Colonic mucosa (tissue), 4 donors: ENCODE results near the gene KLF12. TPM values are rescaled to one million over a fixed set of nuclear protein-coding genes. Genes with fewer than 3 reads are reported as not detected.

Source experiments
- DNase-seq: peaks from one replicate; pipeline ENCODE4 v3.0.0-alpha.2; 2020
- H3K27ac ChIP-seq: fragments of 200-600 bp; one replicate; pipeline ENCODE4 v1.8.0; 2021
- H3K27me3 ChIP-seq: fragments of 200-600 bp; one replicate; pipeline ENCODE4 v1.8.0; 2021
- H3K36me3 ChIP-seq: fragments of 200-600 bp; one replicate; pipeline ENCODE4 v1.8.0; 2021
- H3K4me1 ChIP-seq: fragments of 200-600 bp; one replicate; pipeline ENCODE4 v1.8.0; 2021; ENCODE audit warnings: mild to moderate bottlenecking
- H3K4me3 ChIP-seq: fragments of 200-600 bp; one replicate; pipeline ENCODE4 v1.8.0; 2021
- H3K9ac ChIP-seq, 2 donors: one replicate each; pipeline ENCODE4 v1.7.0; 2013; ENCODE audit warnings: control low read depth in 2 of 2, low read depth in 2 of 2, low read length in 2 of 2
- H3K9me3 ChIP-seq: fragments of 200-600 bp; one replicate; pipeline ENCODE4 v1.8.0; 2021
- intact Hi-C: fragments of 100-400 bp; cut with DNase I; formaldehyde crosslinking; loops from one replicate; pipeline ENCODE4 v1.14.1; 2022
- total RNA-seq, 2 donors: library from RNA; stranded (reverse); fragmentation: NEBNext Ultra II Directional in 1 of 2; extraction: Animal tissue kit (Norgen Biotek cat#: 25700) in 1 of 2; gene quantifications; one replicate each; pipeline ENCODE4 v1.2.1, GENCODE V29; 2021
- TF ChIP-seq, protein P1 (sequence below): fragments of 200-600 bp; IDR thresholded peaks from one replicate; pipeline ENCODE4 v1.8.0; 2022; ENCODE audit warnings: antibody characterized with exemption, mild to moderate bottlenecking
- donor health status: healthy.
- donor health status: DM: no; HTN: no; CAD: no.
- donor health status: DM: no; HTN: no; CAD: no.

Gene KLF12
- total RNA-seq, 2 donors from 2014 or later: 5.1 to 6.3 TPM

DNA sequence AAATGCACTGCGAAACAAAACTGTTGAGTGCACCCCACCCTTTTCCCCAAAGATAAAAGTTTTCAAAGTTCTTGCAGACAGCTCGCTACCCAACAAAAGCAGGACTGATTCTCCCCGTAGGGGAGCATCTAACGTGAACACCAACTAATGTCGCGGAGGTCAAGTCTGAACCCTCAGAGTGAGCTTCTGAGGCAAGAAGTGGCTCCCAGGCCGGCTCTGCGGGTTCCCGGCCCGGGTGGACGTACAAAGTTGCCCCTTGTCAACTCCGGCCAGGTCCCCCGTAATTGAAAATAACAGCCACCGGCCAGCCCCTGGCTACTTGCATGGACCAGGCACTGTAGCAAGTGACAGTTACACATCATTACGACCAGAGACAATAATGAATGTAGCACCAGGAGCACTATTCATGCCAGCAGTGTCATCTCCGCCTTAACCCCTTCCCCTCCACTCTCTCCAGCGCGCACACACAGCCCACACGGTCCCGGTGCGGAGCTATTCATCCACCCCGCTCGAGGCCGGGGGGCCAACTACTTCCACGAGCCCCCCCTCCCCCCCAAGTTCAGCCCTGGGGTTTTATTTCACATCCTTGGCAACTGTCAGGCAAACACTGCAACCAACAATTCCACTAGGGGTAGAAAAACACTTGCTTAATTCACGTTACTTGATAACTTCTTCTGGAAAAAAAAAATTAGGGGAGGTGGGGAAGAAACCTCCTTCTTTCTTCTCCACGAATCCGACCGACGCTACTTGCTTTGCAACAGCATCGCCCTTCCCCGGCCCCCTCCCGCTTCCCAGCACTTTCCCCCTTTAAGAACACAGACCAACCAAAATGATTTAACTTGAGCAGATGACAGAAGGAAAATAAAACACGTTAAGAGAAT is 1.2 kb downstream of the KLF12 start:
- Histone ChIP-seq H3K27me3 (no peaks in the 10 kb centered on the region), H3K36me3 (no peaks in the 10 kb centered on the region), H3K27ac (peak overlapping the region; percentile 92), H3K4me3 (peak overlapping the region; percentile 74), H3K4me1 (no peaks in the 10 kb centered on the region), H3K9me3 (no peaks in the 10 kb centered on the region), H3K9ac (peak overlapping the region; percentile 19 to 77)
- intact Hi-C loops: loop anchor here (10.0 kb wide), 2 partner anchors 152 to 368 kb away; no protein-coding TSS in a partner anchor
- peak; percentile 44 for DNase-seq
- TF ChIP-seq, protein P1, sequence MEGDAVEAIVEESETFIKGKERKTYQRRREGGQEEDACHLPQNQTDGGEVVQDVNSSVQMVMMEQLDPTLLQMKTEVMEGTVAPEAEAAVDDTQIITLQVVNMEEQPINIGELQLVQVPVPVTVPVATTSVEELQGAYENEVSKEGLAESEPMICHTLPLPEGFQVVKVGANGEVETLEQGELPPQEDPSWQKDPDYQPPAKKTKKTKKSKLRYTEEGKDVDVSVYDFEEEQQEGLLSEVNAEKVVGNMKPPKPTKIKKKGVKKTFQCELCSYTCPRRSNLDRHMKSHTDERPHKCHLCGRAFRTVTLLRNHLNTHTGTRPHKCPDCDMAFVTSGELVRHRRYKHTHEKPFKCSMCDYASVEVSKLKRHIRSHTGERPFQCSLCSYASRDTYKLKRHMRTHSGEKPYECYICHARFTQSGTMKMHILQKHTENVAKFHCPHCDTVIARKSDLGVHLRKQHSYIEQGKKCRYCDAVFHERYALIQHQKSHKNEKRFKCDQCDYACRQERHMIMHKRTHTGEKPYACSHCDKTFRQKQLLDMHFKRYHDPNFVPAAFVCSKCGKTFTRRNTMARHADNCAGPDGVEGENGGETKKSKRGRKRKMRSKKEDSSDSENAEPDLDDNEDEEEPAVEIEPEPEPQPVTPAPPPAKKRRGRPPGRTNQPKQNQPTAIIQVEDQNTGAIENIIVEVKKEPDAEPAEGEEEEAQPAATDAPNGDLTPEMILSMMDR: no peak

DNA sequence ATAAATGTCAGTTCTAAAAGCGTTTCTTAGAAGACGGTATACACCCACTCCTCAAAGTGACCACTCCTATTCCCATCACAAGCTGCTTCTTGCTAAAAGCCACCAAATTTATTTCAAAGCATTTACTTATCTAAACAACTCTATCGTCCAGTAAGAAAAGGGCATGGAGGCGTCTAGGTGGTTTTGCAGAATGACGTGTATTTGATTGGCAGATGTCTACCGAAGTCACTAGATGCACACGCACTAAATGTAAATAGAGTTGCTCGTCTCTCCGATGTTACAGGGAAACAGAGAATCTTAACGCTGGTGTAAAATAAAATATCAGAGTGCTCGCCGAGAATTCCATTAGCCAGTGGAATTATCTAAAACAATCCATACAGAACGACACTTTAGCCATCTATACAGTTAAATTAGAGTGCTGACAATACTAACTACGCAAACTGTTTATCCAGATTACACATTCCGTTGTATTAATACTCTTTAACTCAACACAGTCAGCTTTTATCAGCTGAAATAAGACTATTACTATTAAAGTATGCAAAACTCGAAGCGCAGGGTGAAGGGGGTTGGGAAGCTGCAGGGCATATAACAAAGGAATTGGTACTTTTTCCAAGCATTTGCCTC is 1.9 kb downstream of the KLF12 start:
- peak overlapping the region; percentile 92 for H3K27ac ChIP-seq
- H3K27me3 ChIP-seq: no peaks in the 10 kb centered on the region
- no peaks in the 10 kb centered on the region for H3K36me3 ChIP-seq
- TF ChIP-seq, protein P1: no peak
- peak overlapping the region; percentile 74 for H3K4me3 ChIP-seq
- no peaks in the 10 kb centered on the region for H3K9me3 ChIP-seq
- intact Hi-C loops: loop anchor here (10.0 kb wide), 2 partner anchors 153 to 367 kb away; no protein-coding TSS in a partner anchor
- no peaks in the 10 kb centered on the region for H3K4me1 ChIP-seq
- H3K9ac ChIP-seq: peak overlapping the region; percentile 19 to 77
- no peak for DNase-seq

GRCh38 chr13:74131227-74131626 is 3.0 kb downstream of the KLF12 start:
- H3K9me3 ChIP-seq: no peaks in the 10 kb centered on the region
- no peak overlapping the region for H3K4me3 ChIP-seq
- TF ChIP-seq, protein P1: no peak
- intact Hi-C loops: loop anchor here (10.0 kb wide), 2 partner anchors 154 to 366 kb away; no protein-coding TSS in a partner anchor
- no peaks in the 10 kb centered on the region for H3K36me3 ChIP-seq
- no peaks in the 10 kb centered on the region for H3K4me1 ChIP-seq
- no peaks in the 10 kb centered on the region for H3K27me3 ChIP-seq
- no peak overlapping the region for H3K9ac ChIP-seq
- no peak overlapping the region for H3K27ac ChIP-seq
- no peak for DNase-seq

DNA sequence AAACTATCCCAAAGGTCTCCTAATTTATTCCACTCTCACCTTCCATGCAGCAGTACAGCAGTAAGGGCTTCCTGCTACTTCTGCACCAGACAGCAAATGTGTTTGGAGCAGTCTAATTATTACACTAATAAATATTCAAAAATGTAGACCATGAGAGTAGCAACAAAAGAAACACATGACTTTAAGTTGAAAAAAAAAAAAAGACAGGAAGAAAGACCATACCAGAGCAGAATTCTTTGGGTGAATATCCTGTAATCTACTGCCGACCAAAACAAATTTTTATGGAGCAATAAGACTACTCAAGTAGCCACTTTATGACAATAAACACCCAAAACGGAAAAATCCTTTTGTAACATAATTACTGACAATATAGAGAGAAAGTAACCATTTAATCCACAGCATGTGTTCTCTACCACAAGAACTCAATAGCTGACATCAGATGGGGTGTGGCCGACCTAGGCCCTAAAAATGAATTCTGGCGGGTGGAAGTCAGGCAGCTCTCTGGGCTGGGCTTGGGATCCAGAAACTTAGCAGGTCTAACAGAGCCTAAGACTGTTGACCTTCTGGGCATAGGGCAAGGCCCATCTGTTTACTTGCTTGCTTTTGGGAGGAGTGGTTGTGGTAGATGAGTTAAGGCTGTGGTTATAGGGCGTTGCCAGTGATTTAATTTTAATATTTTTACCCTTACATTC is 4.6 kb downstream of the KLF12 start:
- no peaks in the 10 kb centered on the region for H3K36me3 ChIP-seq
- no peaks in the 10 kb centered on the region for H3K27me3 ChIP-seq
- H3K9ac ChIP-seq: peak overlapping the region in 1 of 2 donors; percentile 28
- intact Hi-C loops: loop anchor here (10.0 kb wide), 3 partner anchors 85 to 365 kb away; no protein-coding TSS in a partner anchor
- TF ChIP-seq, protein P1: no peak
- H3K9me3 ChIP-seq: no peaks in the 10 kb centered on the region
- no peaks in the 10 kb centered on the region for H3K4me1 ChIP-seq
- no peak overlapping the region for H3K4me3 ChIP-seq
- peak; percentile 67 for DNase-seq
- peak overlapping the region; percentile 38 for H3K27ac ChIP-seq

GRCh38 chr13:74128156-74128767 is 5.9 kb downstream of the KLF12 start:
- H3K9ac ChIP-seq: no peak overlapping the region
- no peak overlapping the region for H3K27ac ChIP-seq
- H3K4me1 ChIP-seq: no peaks in the 10 kb centered on the region
- no peaks in the 10 kb centered on the region for H3K36me3 ChIP-seq
- TF ChIP-seq, protein P1: no peak
- no peak for DNase-seq
- no peaks in the 10 kb centered on the region for H3K9me3 ChIP-seq
- H3K4me3 ChIP-seq: no peak overlapping the region
- no peaks in the 10 kb centered on the region for H3K27me3 ChIP-seq
- intact Hi-C loops: loop anchor here (10.0 kb wide), 1 partner anchor 83 kb away; no protein-coding TSS in a partner anchor
